SK-N-DZ (cell line): ENCODE measurements around the gene SUSD6.
"Not testable (repeated sequence)": the region's sequence is repeated elsewhere in the genome, so short reads cannot be mapped to it uniquely, and the experiment has no call there.

Experiments used
- DNase-seq: peaks from one replicate; pipeline ENCODE4 v3.0.0-alpha.2; 2015; ENCODE audit warnings: low spot score

Gene SUSD6

DNA sequence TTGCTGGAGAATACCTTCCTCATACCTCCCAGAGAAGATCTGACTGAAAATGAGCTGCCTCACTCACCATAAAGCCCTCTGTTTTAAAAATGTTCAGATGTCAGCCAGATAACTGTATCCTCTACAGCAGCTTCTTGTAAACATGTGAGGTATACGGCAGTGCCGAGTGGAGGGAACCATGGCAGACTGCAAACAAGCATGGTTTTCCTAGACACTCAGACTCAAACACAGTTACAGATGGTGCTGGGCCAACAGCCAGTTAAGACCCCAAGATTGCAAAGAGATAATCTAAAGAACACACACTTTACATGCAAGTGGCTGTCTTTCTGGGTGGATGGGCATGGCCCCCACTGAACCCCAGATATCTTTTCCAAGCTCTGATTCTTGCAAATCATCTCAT is 20.1 kb upstream of the SUSD6 start:
- DNase-seq: no peak

DNA sequence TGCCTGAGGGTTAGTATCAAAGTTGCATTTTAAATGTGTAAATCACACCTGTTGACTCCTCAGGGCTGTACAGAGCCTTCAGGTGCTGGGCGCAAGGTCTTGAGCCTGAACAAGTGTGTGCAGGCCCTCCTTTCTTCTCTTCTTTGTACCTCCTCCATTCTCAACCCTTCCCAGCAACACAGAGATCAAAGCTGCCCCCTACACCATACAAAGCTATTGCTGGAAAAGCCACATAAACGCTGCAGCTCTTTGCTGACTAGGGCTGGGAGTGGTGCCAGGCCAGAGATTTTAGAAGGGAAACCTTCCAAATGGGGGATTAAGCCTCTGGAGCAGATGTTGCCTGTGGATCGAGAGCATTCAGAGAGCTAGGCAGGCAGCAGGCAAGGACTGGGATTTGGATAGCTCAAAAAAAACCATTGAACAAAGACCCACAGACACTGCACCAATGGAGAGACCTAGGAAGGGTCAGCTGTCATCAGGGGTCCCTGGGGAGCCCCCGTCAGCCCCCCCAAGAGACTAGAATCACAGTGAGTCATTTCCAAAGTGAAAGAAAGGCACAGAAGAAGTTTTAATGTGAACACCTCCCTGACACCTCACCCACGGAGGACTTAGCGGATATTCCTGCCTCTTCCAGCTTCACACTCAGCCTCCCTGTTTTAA is 18.2 kb upstream of the SUSD6 start:
- no peak for DNase-seq

- DNase-seq: no peak
These were observed 16.6 kb upstream of the SUSD6 start for GRCh38 chr14:69594846-69595245.

DNA sequence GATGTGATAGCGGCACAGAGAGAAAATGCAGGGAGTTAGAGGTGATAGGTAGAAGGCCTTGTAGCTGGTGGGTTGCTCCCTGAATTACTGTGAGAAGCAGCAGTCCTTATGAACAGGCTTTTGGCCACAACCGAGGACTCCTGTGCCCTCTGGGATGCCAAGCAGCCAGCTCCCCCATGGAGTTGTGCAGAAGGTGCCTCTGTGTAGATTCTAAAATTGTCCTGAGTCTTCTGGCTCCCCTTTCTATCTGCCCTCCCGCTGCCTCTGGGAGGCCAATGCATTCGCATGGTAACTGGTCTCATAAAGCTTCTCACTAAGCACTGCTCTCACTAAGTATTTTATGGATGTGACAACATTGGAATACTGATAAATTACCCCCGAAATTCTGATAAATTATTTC is 16.1 kb upstream of the SUSD6 start:
- DNase-seq: no peak

GRCh38 chr14:69599431-69599830 is 12.0 kb upstream of the SUSD6 start:
- DNase-seq: not testable (repeated sequence)

DNA sequence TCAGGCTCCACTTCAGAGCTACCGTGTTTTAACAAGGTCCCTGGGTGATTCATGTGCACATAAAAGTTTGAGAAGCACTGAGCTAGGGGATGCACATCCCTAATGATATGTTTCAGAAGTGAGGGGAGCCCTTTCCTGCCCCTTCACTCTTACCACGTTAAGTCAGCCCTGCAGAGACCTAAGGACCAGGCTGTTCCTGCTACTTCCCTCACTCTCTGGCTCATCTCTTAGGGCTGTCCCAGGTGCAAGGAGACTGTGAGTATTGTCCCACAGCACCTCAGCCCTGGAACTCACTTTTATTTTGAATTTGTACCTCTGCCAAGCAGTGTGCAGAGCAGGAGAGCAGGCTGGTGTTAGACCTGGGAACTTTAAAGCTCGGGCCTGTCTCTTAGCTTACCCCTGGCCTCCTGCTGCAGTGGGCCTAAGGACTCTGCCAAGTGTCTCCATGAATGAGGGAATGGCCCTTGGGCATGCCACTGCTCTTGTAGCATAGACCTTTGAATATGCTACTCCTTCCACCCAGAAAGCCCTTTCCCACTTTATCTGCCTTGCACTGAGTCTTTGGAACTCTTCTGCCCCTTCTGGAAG is 11.0 kb upstream of the SUSD6 start:
- DNase-seq: no peak

DNA sequence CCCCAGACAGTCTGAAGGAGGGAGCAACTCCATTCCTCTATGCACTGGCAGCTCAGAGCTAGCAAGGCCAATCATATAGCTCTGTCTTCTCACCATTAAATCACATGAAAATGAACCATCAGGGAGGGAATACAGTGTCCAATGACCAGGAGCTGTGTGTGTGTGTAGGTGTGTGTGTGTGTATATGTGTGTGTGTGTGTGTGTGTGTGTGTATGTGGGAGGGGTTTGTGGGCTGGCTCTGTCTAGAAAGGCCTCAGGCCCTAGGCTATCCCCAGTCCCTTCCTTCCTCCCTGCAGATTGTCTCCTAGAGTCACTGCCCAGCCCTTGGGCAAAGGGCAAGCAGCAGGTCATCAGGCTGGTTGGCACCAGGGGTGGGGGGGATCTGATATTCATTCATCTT is 5.7 kb upstream of the SUSD6 start:
- DNase-seq: no peak

DNA sequence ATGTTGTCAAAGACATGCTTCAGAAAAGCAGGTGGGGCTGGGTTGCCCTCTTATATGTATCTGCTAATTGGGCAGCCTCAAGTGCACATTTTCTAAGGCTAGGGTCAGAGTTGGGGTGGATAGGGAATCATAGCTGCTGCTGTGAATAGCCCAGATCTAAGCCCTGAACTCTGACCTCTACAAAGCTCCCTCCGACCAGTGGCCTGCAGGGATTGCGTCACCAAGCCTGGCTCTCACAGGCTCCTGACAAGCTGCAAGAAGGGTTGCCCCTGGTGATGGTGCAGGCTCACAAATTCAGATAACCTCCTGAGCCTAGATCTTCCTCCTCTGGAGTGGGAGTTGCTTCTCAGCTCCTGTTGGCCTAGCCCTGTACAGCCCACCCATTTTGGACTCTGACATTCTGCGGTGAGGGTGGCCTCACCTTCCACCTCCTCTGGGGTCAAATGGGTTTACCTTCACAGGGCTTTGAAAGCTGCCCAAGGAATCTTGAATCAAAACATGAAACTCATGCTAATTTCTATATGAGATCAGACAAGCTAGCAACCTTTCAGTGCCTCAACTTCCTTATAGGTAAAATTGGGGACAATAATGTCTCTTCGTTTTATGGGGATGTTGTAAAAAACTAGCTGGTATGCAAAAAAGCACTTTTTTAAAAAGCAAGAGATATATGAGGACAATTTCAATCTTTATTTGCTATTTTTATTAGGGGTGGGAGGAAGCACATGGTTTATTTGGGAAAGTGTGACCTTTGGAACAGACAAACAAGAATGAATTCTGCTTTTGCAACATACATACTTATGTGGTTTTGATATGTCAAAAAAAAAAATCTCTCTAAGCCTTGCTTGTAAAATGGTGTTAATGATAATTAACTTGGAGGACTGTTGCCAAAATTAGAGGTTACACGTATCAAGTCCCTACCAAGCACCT is 4.9 kb upstream of the SUSD6 start:
- no peak for DNase-seq

DNA sequence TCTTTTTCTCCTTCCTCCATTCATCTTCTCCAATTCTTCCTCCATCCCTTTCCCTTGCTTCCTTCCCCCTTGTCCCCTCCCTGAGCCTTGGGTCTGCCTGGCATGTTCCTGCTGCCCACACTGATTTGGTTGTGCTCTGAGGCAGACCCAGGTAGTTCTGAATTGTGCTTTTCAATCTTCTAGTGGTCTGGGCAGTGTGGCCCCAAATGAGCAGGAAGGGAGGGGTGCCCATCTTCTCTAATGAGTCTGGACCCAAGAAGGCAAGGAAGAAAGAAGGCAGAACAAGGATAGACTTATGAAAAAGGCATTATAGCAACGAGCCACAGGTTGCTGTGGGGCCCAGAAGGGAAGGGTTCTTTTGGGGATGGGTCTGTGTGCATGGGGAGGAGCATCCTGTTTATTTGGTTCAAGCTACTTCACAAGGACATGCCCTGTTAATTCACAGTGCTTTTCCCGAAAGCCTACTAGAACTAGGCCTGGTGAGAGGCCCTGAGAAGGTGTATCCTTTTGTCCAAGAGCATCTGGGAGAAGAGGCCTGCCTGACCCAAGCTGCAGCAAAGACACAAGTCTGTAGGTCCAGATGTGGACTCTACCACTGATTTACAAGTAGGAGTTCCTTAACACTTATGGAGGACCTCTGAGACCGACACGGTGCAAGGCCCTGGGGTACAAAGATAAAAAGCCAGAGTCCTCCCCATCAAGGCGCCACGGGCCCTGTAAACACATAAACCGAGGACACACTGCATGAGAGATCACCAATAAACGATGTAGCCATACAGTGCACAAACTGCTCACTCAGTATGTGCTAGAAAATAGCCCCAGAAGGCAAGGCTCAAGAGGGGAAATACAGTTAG is 1.1 kb upstream of the SUSD6 start:
- DNase-seq: no peak

GRCh38 chr14:69610874-69611171 is 573 bp upstream of the SUSD6 start:
- DNase-seq: no peak

DNA sequence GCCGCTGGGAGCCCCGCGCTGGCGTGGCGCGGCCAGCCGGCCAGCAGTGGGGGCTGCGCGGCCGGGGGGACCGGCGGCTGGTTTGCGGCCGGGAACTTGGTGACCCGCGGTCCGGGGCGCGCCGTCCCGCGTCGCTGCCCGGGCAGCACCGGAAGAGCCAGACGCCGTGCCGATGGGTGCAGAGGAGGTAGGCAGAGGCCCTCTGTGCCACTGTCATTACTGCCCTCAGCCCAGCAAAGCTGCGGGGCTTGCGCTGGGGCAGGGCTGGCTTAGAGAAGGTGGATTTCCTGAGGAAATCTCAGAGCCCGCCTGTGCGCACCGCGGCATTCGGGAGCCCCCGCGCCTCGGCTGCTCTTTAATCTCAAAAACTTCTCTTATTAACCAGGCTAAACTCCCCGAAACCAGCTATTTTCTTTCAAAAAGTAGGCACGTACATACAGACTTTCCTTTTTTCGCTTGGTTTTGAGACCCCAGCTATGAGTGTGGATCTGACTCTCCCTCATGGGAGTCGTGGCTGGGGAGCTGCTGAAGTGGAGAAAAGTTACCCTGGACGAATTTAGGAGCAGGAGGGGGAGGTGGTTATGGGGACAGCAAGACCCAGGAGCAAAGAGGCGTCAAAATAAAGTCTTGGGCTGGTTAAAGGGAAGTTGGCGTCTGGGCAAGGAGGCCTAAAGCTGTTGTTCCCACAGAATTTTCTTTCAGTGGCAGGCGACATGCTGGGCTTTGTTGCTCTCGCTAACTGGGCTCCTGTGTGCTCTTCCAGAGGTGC is 802 bp downstream of the SUSD6 start:
- DNase-seq: peak; percentile 22

DNA sequence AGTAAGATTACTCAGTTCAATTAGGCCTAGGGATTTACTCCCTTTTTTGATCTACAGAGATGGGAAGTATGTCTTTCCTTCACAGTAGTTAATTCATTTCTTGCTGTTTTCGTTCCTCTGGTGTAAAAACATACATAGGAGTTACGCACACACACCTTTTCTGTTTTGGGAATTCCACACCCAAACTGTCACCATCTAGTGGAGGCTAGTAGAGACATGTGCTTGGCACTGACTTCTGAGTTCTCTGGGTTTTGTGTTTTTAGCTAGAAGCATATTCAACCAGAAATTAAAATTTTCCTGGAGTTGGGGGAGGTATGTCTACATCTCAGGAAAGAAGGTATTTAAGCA is 1.4 kb downstream of the SUSD6 start:
- DNase-seq: no peak

DNA sequence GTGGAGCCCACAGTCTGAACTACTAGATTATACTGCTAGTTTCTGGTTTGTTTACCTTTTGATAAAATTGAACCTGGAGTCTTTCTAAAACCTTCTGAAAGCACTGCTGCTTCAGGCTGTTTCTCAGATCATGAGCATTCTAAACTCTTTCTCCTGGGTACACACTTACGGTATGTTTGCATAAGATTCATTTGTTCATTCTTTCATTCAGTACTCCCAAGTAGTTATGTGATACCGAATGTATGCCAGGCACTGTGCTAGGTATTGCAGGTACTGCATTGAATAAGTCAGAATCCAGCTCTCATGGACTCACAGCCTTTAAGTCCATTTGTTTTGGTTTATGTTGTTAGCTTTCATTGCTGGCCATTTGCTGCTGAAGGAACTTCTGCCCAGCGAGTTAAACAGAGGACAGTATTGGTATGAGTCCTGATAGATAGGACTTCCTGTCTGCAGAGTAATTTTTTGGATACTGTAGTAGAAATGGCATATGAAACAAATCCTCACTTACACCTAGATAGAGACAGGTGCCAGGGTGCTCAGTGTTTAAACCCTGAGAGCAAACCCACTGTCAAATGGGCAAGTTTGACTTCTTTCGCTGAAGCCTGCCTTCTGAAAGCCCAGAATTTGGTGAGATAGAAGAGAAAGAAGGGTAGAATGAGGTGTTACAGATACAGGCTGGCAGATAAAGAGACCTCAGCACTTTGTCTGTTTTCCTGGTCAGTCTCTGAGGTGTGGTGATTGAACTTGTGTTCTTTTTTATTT is 2.1 kb downstream of the SUSD6 start:
- no peak for DNase-seq

DNA sequence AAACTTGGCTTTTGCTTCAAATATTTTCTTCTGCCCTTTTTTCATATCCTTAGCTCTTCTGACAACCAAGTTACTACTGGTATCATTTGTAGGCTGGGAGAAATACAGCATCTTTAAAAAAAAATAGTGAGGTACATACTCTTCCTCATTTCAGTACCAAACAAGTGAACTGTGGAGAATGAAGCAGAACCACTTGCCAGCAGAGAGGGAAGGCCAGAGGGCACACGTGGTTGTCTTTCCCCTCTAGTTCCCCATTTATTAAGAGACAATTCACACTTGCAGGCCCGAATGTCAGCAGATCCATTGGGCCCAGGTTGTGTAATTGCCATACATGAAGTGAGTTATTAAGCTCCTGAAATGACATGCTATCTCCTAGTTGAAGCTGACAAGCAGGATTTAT is 3.2 kb downstream of the SUSD6 start:
- DNase-seq: no peak

DNA sequence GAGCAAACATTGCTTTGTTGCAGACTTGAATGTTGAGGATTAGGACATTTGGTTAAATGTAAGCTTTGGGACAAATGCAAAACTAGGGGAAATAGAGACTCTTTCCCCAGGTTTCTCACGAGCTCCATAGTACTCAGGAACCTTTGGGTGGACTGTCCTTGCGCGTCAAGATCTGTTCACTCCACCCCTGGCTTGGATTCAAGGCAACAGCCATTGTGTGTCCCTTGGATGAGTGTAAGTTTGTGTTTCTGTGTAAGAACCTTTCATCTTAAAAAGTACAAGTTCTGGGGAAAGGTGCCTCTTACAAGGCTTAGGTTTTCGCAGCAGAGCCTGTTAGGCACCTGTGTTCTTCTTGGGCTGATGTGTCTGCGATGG is 3.7 kb downstream of the SUSD6 start:
- no peak for DNase-seq

- DNase-seq: no peak
These were observed 4.4 kb downstream of the SUSD6 start for GRCh38 chr14:69615496-69616407.

GRCh38 chr14:69616408-69616773 is 5.0 kb downstream of the SUSD6 start:
- no peak for DNase-seq

GRCh38 chr14:69617796-69618195 is 6.4 kb downstream of the SUSD6 start:
- DNase-seq: no peak

DNA sequence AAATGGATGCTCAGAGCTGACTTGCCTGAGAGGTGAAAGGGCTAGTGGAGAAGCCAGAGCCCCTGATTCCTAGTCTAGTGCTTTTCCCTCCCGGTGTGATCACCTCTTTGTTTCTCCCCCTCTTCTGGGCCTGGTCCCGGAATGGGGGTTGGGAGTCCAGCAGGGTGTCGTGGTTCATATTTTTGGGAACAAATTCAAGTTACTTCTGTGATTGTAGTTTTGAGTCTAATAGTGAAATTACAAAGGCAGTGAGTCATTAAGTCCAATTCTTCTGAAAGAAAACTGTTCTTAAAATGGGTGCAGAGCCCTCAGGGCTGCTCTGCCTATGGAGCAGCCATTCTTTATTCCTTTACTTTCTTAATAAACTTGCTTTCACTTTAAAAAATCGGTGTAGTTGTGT is 7.6 kb downstream of the SUSD6 start:
- no peak for DNase-seq

- DNase-seq: no peak
These were observed 8.8 kb downstream of the SUSD6 start for GRCh38 chr14:69620211-69620611.
